HL-60 (cell line): ENCODE results near the gene INSRR.

Source experiments
- GABPA ChIP-seq: IDR thresholded peaks from 2 replicates; pipeline ENCODE4 v1.6.1; 2012; ENCODE audit warnings: low read depth
- POLR2AphosphoS5 ChIP-seq: IDR thresholded peaks from 2 replicates; pipeline ENCODE4 v1.6.1; 2012; ENCODE audit warnings: low read depth
- SPI1 ChIP-seq: IDR thresholded peaks from 2 replicates; pipeline ENCODE4 v1.6.1; 2012; ENCODE audit warnings: low read depth, mild to moderate bottlenecking, borderline replicate concordance
- TF ChIP-seq, protein P1 (sequence below): IDR thresholded peaks from one replicate; pipeline ENCODE4 v1.5.1; 2011; ENCODE audit warnings: low read length, control low read depth, inconsistent platforms; ENCODE audit not compliant: insufficient read depth
- TF ChIP-seq, protein P2 (sequence below): IDR thresholded peaks from 2 replicates; pipeline ENCODE4 v1.6.1; 2012; ENCODE audit warnings: low read depth; ENCODE audit not compliant: insufficient replicate concordance

GRCh38 chr1:156836892-156837291 lies 22.0 kb downstream of the INSRR start:
- TF ChIP-seq, protein P1, sequence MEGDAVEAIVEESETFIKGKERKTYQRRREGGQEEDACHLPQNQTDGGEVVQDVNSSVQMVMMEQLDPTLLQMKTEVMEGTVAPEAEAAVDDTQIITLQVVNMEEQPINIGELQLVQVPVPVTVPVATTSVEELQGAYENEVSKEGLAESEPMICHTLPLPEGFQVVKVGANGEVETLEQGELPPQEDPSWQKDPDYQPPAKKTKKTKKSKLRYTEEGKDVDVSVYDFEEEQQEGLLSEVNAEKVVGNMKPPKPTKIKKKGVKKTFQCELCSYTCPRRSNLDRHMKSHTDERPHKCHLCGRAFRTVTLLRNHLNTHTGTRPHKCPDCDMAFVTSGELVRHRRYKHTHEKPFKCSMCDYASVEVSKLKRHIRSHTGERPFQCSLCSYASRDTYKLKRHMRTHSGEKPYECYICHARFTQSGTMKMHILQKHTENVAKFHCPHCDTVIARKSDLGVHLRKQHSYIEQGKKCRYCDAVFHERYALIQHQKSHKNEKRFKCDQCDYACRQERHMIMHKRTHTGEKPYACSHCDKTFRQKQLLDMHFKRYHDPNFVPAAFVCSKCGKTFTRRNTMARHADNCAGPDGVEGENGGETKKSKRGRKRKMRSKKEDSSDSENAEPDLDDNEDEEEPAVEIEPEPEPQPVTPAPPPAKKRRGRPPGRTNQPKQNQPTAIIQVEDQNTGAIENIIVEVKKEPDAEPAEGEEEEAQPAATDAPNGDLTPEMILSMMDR = no peak
- TF ChIP-seq POLR2AphosphoS5 = no peak
- TF ChIP-seq, protein P2, sequence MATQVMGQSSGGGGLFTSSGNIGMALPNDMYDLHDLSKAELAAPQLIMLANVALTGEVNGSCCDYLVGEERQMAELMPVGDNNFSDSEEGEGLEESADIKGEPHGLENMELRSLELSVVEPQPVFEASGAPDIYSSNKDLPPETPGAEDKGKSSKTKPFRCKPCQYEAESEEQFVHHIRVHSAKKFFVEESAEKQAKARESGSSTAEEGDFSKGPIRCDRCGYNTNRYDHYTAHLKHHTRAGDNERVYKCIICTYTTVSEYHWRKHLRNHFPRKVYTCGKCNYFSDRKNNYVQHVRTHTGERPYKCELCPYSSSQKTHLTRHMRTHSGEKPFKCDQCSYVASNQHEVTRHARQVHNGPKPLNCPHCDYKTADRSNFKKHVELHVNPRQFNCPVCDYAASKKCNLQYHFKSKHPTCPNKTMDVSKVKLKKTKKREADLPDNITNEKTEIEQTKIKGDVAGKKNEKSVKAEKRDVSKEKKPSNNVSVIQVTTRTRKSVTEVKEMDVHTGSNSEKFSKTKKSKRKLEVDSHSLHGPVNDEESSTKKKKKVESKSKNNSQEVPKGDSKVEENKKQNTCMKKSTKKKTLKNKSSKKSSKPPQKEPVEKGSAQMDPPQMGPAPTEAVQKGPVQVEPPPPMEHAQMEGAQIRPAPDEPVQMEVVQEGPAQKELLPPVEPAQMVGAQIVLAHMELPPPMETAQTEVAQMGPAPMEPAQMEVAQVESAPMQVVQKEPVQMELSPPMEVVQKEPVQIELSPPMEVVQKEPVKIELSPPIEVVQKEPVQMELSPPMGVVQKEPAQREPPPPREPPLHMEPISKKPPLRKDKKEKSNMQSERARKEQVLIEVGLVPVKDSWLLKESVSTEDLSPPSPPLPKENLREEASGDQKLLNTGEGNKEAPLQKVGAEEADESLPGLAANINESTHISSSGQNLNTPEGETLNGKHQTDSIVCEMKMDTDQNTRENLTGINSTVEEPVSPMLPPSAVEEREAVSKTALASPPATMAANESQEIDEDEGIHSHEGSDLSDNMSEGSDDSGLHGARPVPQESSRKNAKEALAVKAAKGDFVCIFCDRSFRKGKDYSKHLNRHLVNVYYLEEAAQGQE = no peak
- no peak for TF ChIP-seq GABPA
- TF ChIP-seq SPI1 = no peak
